Caco-2 (cell line): ENCODE data around the gene LGALS3BP. TPM values are rescaled to one million over a fixed set of nuclear protein-coding genes. Genes with fewer than 3 reads are reported as not detected.

ENCODE experiments used
- BruUV-seq: library from RNA; stranded (reverse); fragments of 400-500 nt; replicated peaks from 2 replicates; lab custom pipeline; 2021; lab: Mats Ljungman, UMichigan
- CTCF ChIA-PET: fragments of 300-600 bp; sonication (Branson Sonifier 250); formaldehyde crosslinking; loops from one replicate; lab custom pipeline; 2022; ENCODE audit warnings: antibody characterized with exemption; lab: Charles Lee
- POLR2A ChIA-PET: fragments of 300-600 bp; sonication (Branson Sonifier 250); formaldehyde crosslinking; loops from one replicate; lab custom pipeline; 2022; ENCODE audit warnings: antibody characterized with exemption; lab: Charles Lee
- DNase-seq, 2 experiments: peaks; one replicate each; pipeline versions ENCODE4 v3.0.0 to v3.0.0-alpha.2; 2020 to 2022
- H3K27me3 ChIP-seq: replicated peaks from 2 replicates; pipeline ENCODE4 v1.6.0; 2011; ENCODE audit warnings: low read length; ENCODE audit not compliant: control insufficient read depth, insufficient read depth
- H3K36me3 ChIP-seq: 2 replicates; pipeline ENCODE4 v1.5.1; 2011; ENCODE audit warnings: low read length; ENCODE audit not compliant: control insufficient read depth, insufficient read depth
- H3K4me1 ChIP-seq: fragments of 250-450 bp; sonication (Bioruptor Pico); 2 replicates; pipeline ENCODE4 v1.5.1; 2020; ENCODE audit warnings: mild to moderate bottlenecking
- H3K4me3 ChIP-seq: 2 replicates; pipeline ENCODE4 v1.5.1; 2011; ENCODE audit warnings: low read depth, mild to moderate bottlenecking, control low read depth, low read length
- H3K9me3 ChIP-seq: fragments of 250-450 bp; sonication (Bioruptor Pico); 2 replicates; pipeline ENCODE4 v1.5.1; 2020; ENCODE audit warnings: mild to moderate bottlenecking, moderate library complexity
- H3K27ac Mint-ChIP-seq: one replicate; pipeline ENCODE4 v1.8.0; 2022; ENCODE audit warnings: mixed read lengths; ENCODE audit not compliant: unreplicated experiment
- H3K27me3 Mint-ChIP-seq: one replicate; pipeline ENCODE4 v1.8.0; 2022; ENCODE audit warnings: mixed read lengths; ENCODE audit not compliant: insufficient read depth, unreplicated experiment
- H3K36me3 Mint-ChIP-seq: one replicate; pipeline ENCODE4 v1.8.0; 2022; ENCODE audit warnings: mild to moderate bottlenecking, mixed read lengths; ENCODE audit not compliant: insufficient read depth, unreplicated experiment
- H3K4me1 Mint-ChIP-seq: one replicate; pipeline ENCODE4 v1.8.0; 2022; ENCODE audit warnings: low read depth, mixed read lengths; ENCODE audit not compliant: unreplicated experiment
- H3K4me3 Mint-ChIP-seq: one replicate; pipeline ENCODE4 v1.8.0; 2022; ENCODE audit warnings: mild to moderate bottlenecking, moderate library complexity, mixed read lengths; ENCODE audit not compliant: unreplicated experiment
- H3K9me3 Mint-ChIP-seq: one replicate; pipeline ENCODE4 v1.8.0; 2022; ENCODE audit warnings: mixed read lengths; ENCODE audit not compliant: unreplicated experiment
- CTCF ChIP-seq, 2 experiments: fragments of 200-600 bp in 1 of 2; IDR thresholded peaks; 1 replicate in 1 of 2; 2 replicates in 1 of 2; pipeline versions ENCODE4 v1.5.1 to v1.8.0; 2011 to 2022; ENCODE audit warnings: antibody characterized with exemption in 1 of 2, control low read depth in 1 of 2, inconsistent platforms in 1 of 2, low read depth in 1 of 2, low read length in 1 of 2, mild to moderate bottlenecking in 1 of 2, moderate library complexity in 1 of 2; ENCODE audit not compliant: insufficient read depth in 1 of 2, severe bottlenecking in 1 of 2, unreplicated experiment in 1 of 2
- intact Hi-C: fragments of 100-400 bp; cut with micrococcal nuclease; formaldehyde crosslinking; loops from one replicate; pipeline ENCODE4 v1.10.0; 2022; ENCODE audit not compliant: unreplicated experiment
- total RNA-seq: library from RNA; stranded (reverse); gene quantifications from 2 replicates; pipeline ENCODE4 v1.2.3, GENCODE V29; 2022

The LGALS3BP gene
- total RNA-seq, 1 experiment from 2014 or later: 65.4 TPM

GRCh38 chr17:79005063-79005861, 25.5 kb upstream of the LGALS3BP start:
- intact Hi-C loops: no loop called here
- H3K36me3 ChIP-seq: peaks cover 4% of the 10 kb centered on the region; the same call in 1 of the 2 replicates
- no peak overlapping the region for H3K4me3 ChIP-seq
- TF ChIP-seq CTCF (IDR thresholded peaks at IDR 0.05; ENCODE audit: insufficient read depth in 1 of 2, low read depth in 1 of 2, low read length in 1 of 2, severe bottlenecking in 1 of 2, unreplicated experiment in 1 of 2): no peak
- no peaks in the 10 kb centered on the region for H3K9me3 Mint-ChIP-seq
- peaks cover 25% of the 10 kb centered on the region for H3K4me1 Mint-ChIP-seq
- no peaks in the 10 kb centered on the region for H3K9me3 ChIP-seq
- no TSS peak for BruUV-seq
- H3K36me3 Mint-ChIP-seq: peaks cover 27% of the 10 kb centered on the region
- CTCF ChIA-PET: no interaction called here
- DNase-seq: peak in 1 of 2 experiments; percentile 45
- H3K27me3 ChIP-seq: no peaks in the 10 kb centered on the region
- peaks cover 21% of the 10 kb centered on the region for H3K4me1 ChIP-seq
- H3K4me3 Mint-ChIP-seq: no peak overlapping the region
- H3K27me3 Mint-ChIP-seq: no peaks in the 10 kb centered on the region
- POLR2A ChIA-PET: no interaction called here
- no peak overlapping the region for H3K27ac Mint-ChIP-seq

GRCh38 chr17:79003661-79004411, 24.1 kb upstream of the LGALS3BP start:
- Mint-ChIP-seq H3K4me3 (no peak overlapping the region), H3K27me3 (no peaks in the 10 kb centered on the region), H3K9me3 (no peaks in the 10 kb centered on the region), H3K27ac (no peak overlapping the region), H3K4me1 (peaks cover 22% of the 10 kb centered on the region), H3K36me3 (peaks cover 31% of the 10 kb centered on the region)
- ChIA-PET CTCF (no interaction called here), POLR2A (interaction anchor here (0.6 kb wide), 1 partner anchor 238 kb away, joined by 6 read pairs; no protein-coding TSS in a partner anchor)
- DNase-seq: peak in 1 of 2 experiments; percentile 26
- intact Hi-C loops: no loop called here
- Histone ChIP-seq H3K4me1 (peaks cover 13% of the 10 kb centered on the region), H3K27me3 (no peaks in the 10 kb centered on the region), H3K4me3 (no peak overlapping the region), H3K36me3 (peaks cover 4% of the 10 kb centered on the region; the same call in 1 of the 2 replicates), H3K9me3 (no peaks in the 10 kb centered on the region)
- no peak for TF ChIP-seq CTCF (IDR thresholded peaks at IDR 0.05; ENCODE audit: insufficient read depth in 1 of 2, low read depth in 1 of 2, low read length in 1 of 2, severe bottlenecking in 1 of 2, unreplicated experiment in 1 of 2)
- no TSS peak for BruUV-seq

GRCh38 chr17:79002796-79003593, 23.3 kb upstream of the LGALS3BP start:
- Mint-ChIP-seq H3K4me3 (no peak overlapping the region), H3K27ac (no peak overlapping the region), H3K27me3 (no peaks in the 10 kb centered on the region), H3K4me1 (peaks cover 14% of the 10 kb centered on the region), H3K9me3 (no peaks in the 10 kb centered on the region), H3K36me3 (peaks cover 34% of the 10 kb centered on the region)
- Histone ChIP-seq H3K4me3 (no peak overlapping the region), H3K9me3 (no peaks in the 10 kb centered on the region), H3K36me3 (peaks cover 3% of the 10 kb centered on the region; the same call in 1 of the 2 replicates), H3K4me1 (peaks cover 5% of the 10 kb centered on the region), H3K27me3 (no peaks in the 10 kb centered on the region)
- POLR2A ChIA-PET: interaction anchor here (0.6 kb wide), 1 partner anchor 237 kb away, joined by 6 read pairs; no protein-coding TSS in a partner anchor
- BruUV-seq: no TSS peak
- DNase-seq: peak in 1 of 2 experiments; percentile 31
- CTCF ChIA-PET: no interaction called here
- no peak for TF ChIP-seq CTCF (IDR thresholded peaks at IDR 0.05; ENCODE audit: insufficient read depth in 1 of 2, low read depth in 1 of 2, low read length in 1 of 2, severe bottlenecking in 1 of 2, unreplicated experiment in 1 of 2)
- intact Hi-C loops: no loop called here
